Prostate gland (tissue), 2 donors: ENCODE measurements around the gene SETBP1. TPM values are rescaled to one million over a fixed set of nuclear protein-coding genes. Genes with fewer than 3 reads are reported as not detected.

Source experiments
- DNase-seq: peaks from one replicate; pipeline ENCODE4 v3.0.0-alpha.2; 2019; ENCODE audit warnings: low spot score
- H3K27ac ChIP-seq, 2 donors: fragments of 200-600 bp; sonication (generic); 2 replicates each; pipeline ENCODE4 v1.5.1; 2017 to 2019
- H3K27me3 ChIP-seq: fragments of 200-600 bp; sonication (generic); replicated peaks from 2 replicates; pipeline ENCODE4 v1.5.1; 2019; ENCODE audit not compliant: insufficient read depth
- H3K36me3 ChIP-seq, 2 donors: fragments of 200-600 bp; sonication (generic); 1 replicate in 1 of 2; 2 replicates in 1 of 2; pipeline versions ENCODE4 v1.5.1 to v1.8.1; 2017 to 2019
- H3K4me1 ChIP-seq: fragments of 200-600 bp; sonication (generic); replicated peaks from 2 replicates; pipeline ENCODE4 v1.5.1; 2019
- H3K4me3 ChIP-seq, 2 donors: fragments of 200-600 bp; sonication (generic); 2 replicates each; pipeline ENCODE4 v1.5.1; 2017 to 2019
- H3K9me3 ChIP-seq: fragments of 200-600 bp; sonication (generic); 2 replicates; pipeline ENCODE4 v1.5.1; 2017
- POLR2A ChIP-seq: fragments of 450-650 bp; IDR thresholded peaks from one replicate; pipeline ENCODE4 v1.6.1; 2016; ENCODE audit warnings: antibody characterized with exemption, mild to moderate bottlenecking
- POLR2AphosphoS5 ChIP-seq: sonication (generic); formaldehyde crosslinking; IDR thresholded peaks from one replicate; pipeline ENCODE4 v1.6.1; 2017; ENCODE audit warnings: antibody characterized with exemption
- WGBS: methylation state at CpG from one replicate; pipeline ENCODE4 v1.1.5; 2018; 5-methylcytosine and 5-hydroxymethylcytosine counted together
- intact Hi-C: fragments of 100-400 bp; cut with DNase I; formaldehyde crosslinking; loops from one replicate; pipeline ENCODE4 v1.14.2; 2022
- total RNA-seq, 2 donors: library from RNA; depleted of rRNA; stranded (reverse); fragments of >200 nt; gene quantifications; one replicate each; pipeline ENCODE4 v1.1.0, GENCODE V29; 2016
- TF ChIP-seq, protein P1 (sequence below), 4 experiments: fragments of 200-600 bp in 2 of 4; fragments of 450-650 bp in 2 of 4; sonication (generic) in 2 of 4; IDR thresholded peaks; 1 replicate in 3 of 4; 2 replicates in 1 of 4; pipeline ENCODE4 v1.5.1; 2016 to 2019; ENCODE audit warnings: antibody characterized with exemption in 4 of 4, mild to moderate bottlenecking in 2 of 4, moderate library complexity in 2 of 4

Gene SETBP1
- total RNA-seq, 2 donors from 2014 or later: 28.4 to 45.1 TPM

DNA sequence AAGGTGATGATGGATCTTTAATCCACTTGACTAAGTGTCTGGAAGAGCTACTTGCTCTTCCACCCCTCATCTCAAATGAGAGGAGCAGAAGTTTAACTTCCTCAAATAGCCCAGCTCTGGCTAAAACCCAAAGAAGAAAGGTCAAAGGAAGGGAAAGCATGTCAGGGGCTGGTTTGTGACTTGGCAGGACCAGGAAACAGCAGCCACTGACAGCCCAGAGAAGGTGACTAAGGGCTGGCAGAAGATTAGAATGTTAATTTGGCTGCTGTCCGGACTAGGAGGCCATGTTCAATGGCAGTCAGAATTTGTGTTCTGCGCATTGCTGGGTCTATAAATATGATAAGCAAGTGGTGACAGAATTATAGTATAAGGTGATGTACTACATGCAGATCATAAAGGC, 386.2 kb downstream of the SETBP1 start:
- H3K9me3 ChIP-seq: no peaks in the 10 kb centered on the region
- H3K4me1 ChIP-seq: no peaks in the 10 kb centered on the region
- no peak for TF ChIP-seq POLR2A
- TF ChIP-seq, protein P1, sequence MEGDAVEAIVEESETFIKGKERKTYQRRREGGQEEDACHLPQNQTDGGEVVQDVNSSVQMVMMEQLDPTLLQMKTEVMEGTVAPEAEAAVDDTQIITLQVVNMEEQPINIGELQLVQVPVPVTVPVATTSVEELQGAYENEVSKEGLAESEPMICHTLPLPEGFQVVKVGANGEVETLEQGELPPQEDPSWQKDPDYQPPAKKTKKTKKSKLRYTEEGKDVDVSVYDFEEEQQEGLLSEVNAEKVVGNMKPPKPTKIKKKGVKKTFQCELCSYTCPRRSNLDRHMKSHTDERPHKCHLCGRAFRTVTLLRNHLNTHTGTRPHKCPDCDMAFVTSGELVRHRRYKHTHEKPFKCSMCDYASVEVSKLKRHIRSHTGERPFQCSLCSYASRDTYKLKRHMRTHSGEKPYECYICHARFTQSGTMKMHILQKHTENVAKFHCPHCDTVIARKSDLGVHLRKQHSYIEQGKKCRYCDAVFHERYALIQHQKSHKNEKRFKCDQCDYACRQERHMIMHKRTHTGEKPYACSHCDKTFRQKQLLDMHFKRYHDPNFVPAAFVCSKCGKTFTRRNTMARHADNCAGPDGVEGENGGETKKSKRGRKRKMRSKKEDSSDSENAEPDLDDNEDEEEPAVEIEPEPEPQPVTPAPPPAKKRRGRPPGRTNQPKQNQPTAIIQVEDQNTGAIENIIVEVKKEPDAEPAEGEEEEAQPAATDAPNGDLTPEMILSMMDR (IDR thresholded peaks at IDR 0.05): no peak
- TF ChIP-seq POLR2AphosphoS5: no peak
- H3K36me3 ChIP-seq: peaks cover 0 to 6% of the 10 kb centered on the region in 2 donors
- intact Hi-C loops: loop anchor here (10.0 kb wide), 1 partner anchor 52 kb away; no protein-coding TSS in a partner anchor
- 89% methylated on average over 2 of the region's 2 CpGs for WGBS
- no peak for DNase-seq
- H3K27me3 ChIP-seq: no peaks in the 10 kb centered on the region
- H3K27ac ChIP-seq: no peak overlapping the region
- no peak overlapping the region for H3K4me3 ChIP-seq

- no peak for DNase-seq
- TF ChIP-seq POLR2AphosphoS5 (no peak), POLR2A (no peak)
- TF ChIP-seq, protein P1 (IDR thresholded peaks at IDR 0.05): no peak
- intact Hi-C loops: loop anchor here (10.0 kb wide), 1 partner anchor 54 kb away; no protein-coding TSS in a partner anchor
- Histone ChIP-seq H3K36me3 (peaks cover 0 to 5% of the 10 kb centered on the region in 2 donors), H3K4me1 (no peaks in the 10 kb centered on the region), H3K27ac (no peak overlapping the region), H3K27me3 (no peaks in the 10 kb centered on the region), H3K4me3 (no peak overlapping the region), H3K9me3 (no peaks in the 10 kb centered on the region)
- WGBS: 86% methylated on average over 2 of the region's 2 CpGs
Observed at GRCh38 chr18:45068400-45069094, 387.9 kb downstream of the SETBP1 start.

DNA sequence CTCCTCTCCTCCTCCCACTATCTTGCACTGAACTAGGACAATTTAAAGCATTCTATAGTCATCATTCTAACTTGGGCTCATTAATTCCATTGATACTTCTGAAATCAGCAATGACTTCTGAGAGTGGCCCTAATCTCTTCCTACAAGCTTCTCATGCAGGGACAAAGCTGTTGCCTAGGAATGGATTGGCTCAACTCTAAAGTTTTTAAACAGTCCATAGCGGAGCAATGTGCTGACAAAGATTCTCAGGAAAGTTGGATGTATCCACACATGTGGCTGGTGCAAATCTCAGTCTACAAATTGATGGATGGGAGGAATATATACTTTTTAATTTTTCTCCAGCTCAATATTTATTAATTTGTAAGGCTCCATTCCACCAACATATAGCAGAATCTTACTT, 388.9 kb downstream of the SETBP1 start:
- H3K27ac ChIP-seq: no peak overlapping the region
- no peaks in the 10 kb centered on the region for H3K36me3 ChIP-seq
- H3K4me1 ChIP-seq: no peaks in the 10 kb centered on the region
- TF ChIP-seq, protein P1 (IDR thresholded peaks at IDR 0.05): no peak
- TF ChIP-seq POLR2AphosphoS5: no peak
- no peak for TF ChIP-seq POLR2A
- intact Hi-C loops: loop anchor here (10.0 kb wide), 1 partner anchor 55 kb away; no protein-coding TSS in a partner anchor
- no peaks in the 10 kb centered on the region for H3K9me3 ChIP-seq
- no peaks in the 10 kb centered on the region for H3K27me3 ChIP-seq
- no peak overlapping the region for H3K4me3 ChIP-seq
- DNase-seq: no peak
- WGBS: 72% methylated on average over 1 of the region's 1 CpG

DNA sequence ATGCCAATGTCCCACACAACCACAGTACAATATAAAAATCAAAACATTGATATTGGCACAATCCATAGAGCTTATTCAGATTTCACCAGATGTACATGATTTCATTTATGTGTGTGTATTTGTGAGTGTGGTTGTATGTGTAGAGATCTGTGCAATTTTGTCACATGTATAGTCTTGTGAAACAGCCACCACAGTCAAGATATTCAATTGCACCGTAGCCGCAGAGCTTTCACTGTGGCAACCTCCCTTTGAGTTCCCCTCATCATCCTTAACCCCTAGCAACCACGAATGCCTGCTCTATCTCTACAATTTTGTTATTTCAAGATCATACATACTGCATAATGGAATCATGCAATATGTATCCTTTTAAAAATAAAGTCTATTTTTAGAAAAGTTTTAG, 391.3 kb downstream of the SETBP1 start:
- Histone ChIP-seq H3K27ac (no peak overlapping the region), H3K4me3 (no peak overlapping the region), H3K4me1 (no peaks in the 10 kb centered on the region), H3K27me3 (no peaks in the 10 kb centered on the region), H3K9me3 (no peaks in the 10 kb centered on the region), H3K36me3 (no peaks in the 10 kb centered on the region)
- no peak for DNase-seq
- intact Hi-C loops: no loop called here
- no peak for TF ChIP-seq POLR2A
- no peak for TF ChIP-seq POLR2AphosphoS5
- TF ChIP-seq, protein P1 (IDR thresholded peaks at IDR 0.05): no peak
- 80% methylated on average over 3 of the region's 3 CpGs for WGBS

DNA sequence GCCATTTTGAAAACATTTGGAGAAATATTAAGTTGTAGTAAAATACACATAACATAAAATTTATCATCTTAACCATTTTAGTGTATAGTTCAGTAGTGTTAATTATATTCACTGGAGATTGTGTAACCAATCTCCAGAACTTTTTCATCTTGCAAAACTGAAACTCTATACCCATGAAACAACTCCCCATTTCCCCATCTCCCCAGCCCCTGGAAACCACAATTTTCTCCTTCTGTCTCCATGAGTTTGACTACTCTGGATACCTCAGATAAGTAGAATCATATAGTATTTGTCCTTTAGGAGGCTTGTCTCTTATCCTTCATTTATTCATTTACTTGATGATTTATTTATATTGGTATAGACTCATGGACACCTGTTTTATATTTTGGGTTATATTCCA, 392.9 kb downstream of the SETBP1 start:
- intact Hi-C loops: no loop called here
- no peaks in the 10 kb centered on the region for H3K4me1 ChIP-seq
- TF ChIP-seq, protein P1 (IDR thresholded peaks at IDR 0.05): no peak
- TF ChIP-seq POLR2A: no peak
- TF ChIP-seq POLR2AphosphoS5: no peak
- no peak overlapping the region for H3K27ac ChIP-seq
- no peaks in the 10 kb centered on the region for H3K9me3 ChIP-seq
- H3K4me3 ChIP-seq: no peak overlapping the region
- no peaks in the 10 kb centered on the region for H3K27me3 ChIP-seq
- no peaks in the 10 kb centered on the region for H3K36me3 ChIP-seq
- no peak for DNase-seq
